ENCODE data around the gene RAB11FIP4.

- TF ChIP-seq EZH2 (IDR thresholded peaks at IDR 0.05; ENCODE audit: borderline replicate concordance, low read depth, low read length, severe bottlenecking), result no peak
- TF ChIP-seq CTCF (IDR thresholded peaks at IDR 0.05; ENCODE audit: extremely low read depth in 1 of 2, insufficient read depth in 1 of 2, low read depth in 1 of 2, low read length in 2 of 2), result no peak
- TF ChIP-seq POLR2A (IDR thresholded peaks at IDR 0.05; ENCODE audit: low read depth, low read length), result no peak
- TF ChIP-seq GATA2 (IDR thresholded peaks at IDR 0.05; ENCODE audit: insufficient read depth, insufficient read length, low read depth, low read length), result no peak
- TF ChIP-seq POLR2AphosphoS5 (IDR thresholded peaks at IDR 0.05; ENCODE audit: insufficient read depth, low read depth, low read length), result no peak
Observed at GRCh38 chr17:31580316-31580705, 188.8 kb downstream of the RAB11FIP4 start.
